HFF-Myc (cell line): ENCODE data around the gene STAT5A.

Source experiments
- DNase-seq: peaks from one replicate; pipeline ENCODE4 v3.0.0-alpha.2; 2011; ENCODE audit warnings: low read depth; ENCODE audit errors: extremely low read depth
- H3K4me3 ChIP-seq: replicated peaks from 2 replicates; pipeline ENCODE4 v1.5.1; 2011; ENCODE audit warnings: low read depth, mild to moderate bottlenecking, control low read depth, low read length
- TF ChIP-seq, protein P1 (sequence below): IDR thresholded peaks from 2 replicates; pipeline ENCODE4 v1.5.1; 2012; ENCODE audit warnings: mild to moderate bottlenecking, low read depth, low read length, control low read depth; ENCODE audit errors: missing control alignments

The STAT5A gene

DNA sequence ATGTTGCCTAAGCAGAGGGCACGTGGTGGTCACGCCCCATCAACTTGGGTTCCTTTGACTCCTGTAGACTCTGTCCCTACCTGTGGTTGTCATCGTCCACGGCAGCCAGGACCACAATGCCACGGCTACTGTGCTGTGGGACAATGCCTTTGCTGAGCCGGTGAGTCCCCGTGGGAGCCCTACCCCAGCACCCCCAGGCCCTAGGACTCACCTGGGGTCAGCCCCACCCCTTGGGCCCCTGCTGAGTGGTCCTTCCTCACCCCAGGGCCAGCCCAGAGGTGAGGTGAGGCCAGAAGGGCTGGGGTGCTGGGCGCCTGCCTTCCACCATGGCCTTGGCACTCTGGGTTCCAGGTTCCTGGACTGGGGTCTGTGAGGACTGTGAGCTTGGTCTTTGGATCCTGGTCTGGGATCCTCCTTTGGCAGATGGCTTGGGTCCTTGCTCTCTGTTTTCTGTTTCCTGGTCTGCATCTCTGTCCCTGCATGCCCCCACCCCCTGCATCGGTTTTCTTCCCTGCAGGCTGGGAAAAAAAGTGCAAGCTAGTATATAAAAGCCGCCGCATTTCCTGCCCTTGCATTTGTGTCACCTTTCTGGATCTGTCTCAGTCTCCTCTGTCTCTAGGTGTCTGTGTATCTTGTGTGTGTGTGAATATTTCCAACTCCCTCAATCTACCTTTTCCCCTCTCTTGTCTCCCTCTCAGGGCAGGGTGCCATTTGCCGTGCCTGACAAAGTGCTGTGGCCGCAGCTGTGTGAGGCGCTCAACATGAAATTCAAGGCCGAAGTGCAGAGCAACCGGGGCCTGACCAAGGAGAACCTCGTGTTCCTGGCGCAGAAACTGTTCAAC, 17.5 kb downstream of the STAT5A start:
- H3K4me3 ChIP-seq: no peak overlapping the region
- DNase-seq: no peak
- TF ChIP-seq, protein P1, sequence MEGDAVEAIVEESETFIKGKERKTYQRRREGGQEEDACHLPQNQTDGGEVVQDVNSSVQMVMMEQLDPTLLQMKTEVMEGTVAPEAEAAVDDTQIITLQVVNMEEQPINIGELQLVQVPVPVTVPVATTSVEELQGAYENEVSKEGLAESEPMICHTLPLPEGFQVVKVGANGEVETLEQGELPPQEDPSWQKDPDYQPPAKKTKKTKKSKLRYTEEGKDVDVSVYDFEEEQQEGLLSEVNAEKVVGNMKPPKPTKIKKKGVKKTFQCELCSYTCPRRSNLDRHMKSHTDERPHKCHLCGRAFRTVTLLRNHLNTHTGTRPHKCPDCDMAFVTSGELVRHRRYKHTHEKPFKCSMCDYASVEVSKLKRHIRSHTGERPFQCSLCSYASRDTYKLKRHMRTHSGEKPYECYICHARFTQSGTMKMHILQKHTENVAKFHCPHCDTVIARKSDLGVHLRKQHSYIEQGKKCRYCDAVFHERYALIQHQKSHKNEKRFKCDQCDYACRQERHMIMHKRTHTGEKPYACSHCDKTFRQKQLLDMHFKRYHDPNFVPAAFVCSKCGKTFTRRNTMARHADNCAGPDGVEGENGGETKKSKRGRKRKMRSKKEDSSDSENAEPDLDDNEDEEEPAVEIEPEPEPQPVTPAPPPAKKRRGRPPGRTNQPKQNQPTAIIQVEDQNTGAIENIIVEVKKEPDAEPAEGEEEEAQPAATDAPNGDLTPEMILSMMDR: no peak

GRCh38 chr17:42306385-42306667, 18.0 kb downstream of the STAT5A start:
- DNase-seq: no peak
- TF ChIP-seq, protein P1: no peak
- no peak overlapping the region for H3K4me3 ChIP-seq

DNA sequence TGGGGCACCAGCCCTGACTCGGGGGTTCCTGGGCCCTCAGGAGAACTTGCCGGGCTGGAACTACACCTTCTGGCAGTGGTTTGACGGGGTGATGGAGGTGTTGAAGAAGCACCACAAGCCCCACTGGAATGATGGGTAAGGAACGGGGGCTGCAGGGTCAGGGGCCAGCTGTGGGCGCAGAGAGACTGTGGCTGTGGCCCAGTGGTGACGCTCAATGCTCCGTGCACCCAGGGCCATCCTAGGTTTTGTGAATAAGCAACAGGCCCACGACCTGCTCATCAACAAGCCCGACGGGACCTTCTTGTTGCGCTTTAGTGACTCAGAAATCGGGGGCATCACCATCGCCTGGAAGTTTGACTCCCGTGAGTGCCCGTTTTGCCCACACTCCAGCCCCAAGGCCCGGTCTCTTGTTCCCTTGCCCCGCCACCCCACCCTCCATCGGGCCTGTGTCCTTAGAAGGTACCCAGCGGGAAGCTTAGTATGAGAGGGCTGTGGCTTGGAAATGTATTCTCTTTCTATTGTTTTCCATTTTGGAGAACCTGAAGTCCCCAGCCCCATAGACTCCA, 19.1 kb downstream of the STAT5A start:
- no peak overlapping the region for H3K4me3 ChIP-seq
- TF ChIP-seq, protein P1: no peak
- no peak for DNase-seq

GRCh38 chr17:42308446-42308845, 20.1 kb downstream of the STAT5A start:
- DNase-seq: no peak
- TF ChIP-seq, protein P1: no peak
- H3K4me3 ChIP-seq: no peak overlapping the region

DNA sequence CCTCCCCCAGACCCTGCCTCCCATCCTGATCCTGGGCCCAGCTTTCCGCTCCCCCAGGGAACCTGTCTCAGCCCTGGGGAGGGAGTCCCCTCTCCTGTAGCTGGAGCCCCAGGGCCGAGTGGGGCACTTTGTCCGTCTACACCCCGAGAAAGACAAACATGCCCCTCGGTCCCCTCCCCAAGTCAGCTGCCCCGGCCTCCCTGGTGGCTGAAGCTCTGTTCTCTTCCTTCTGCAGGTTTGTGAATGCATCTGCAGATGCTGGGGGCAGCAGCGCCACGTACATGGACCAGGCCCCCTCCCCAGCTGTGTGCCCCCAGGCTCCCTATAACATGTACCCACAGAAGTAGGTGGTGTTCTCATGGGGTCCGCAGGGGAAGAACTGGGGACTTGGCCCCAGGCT, 20.8 kb downstream of the STAT5A start:
- TF ChIP-seq, protein P1: no peak
- DNase-seq: no peak
- no peak overlapping the region for H3K4me3 ChIP-seq

GRCh38 chr17:42309986-42310786, 21.9 kb downstream of the STAT5A start:
- H3K4me3 ChIP-seq: no peak overlapping the region
- TF ChIP-seq, protein P1: no peak
- no peak for DNase-seq
